Cardiac fibroblast (primary cell): ENCODE data around the gene RAB38.

Source experiments
- DNase-seq, 2 donors: peaks; one replicate each; pipeline versions ENCODE4 v3.0.0 to v3.0.0-alpha.2; 2010; ENCODE audit warnings: low read depth in 2 of 2
- H3K4me3 ChIP-seq, 2 donors: replicated peaks in 1 of 2; 1 replicate in 1 of 2; 2 replicates in 1 of 2; pipeline ENCODE4 v1.5.1; 2011; ENCODE audit warnings: low read depth in 2 of 2, low read length in 2 of 2, mild to moderate bottlenecking in 2 of 2, moderate library complexity in 1 of 2
- TF ChIP-seq, protein P1 (sequence below): IDR thresholded peaks from one replicate; pipeline ENCODE4 v1.5.1; 2011; ENCODE audit warnings: low read depth, mild to moderate bottlenecking, low read length, inconsistent platforms

Gene RAB38

DNA sequence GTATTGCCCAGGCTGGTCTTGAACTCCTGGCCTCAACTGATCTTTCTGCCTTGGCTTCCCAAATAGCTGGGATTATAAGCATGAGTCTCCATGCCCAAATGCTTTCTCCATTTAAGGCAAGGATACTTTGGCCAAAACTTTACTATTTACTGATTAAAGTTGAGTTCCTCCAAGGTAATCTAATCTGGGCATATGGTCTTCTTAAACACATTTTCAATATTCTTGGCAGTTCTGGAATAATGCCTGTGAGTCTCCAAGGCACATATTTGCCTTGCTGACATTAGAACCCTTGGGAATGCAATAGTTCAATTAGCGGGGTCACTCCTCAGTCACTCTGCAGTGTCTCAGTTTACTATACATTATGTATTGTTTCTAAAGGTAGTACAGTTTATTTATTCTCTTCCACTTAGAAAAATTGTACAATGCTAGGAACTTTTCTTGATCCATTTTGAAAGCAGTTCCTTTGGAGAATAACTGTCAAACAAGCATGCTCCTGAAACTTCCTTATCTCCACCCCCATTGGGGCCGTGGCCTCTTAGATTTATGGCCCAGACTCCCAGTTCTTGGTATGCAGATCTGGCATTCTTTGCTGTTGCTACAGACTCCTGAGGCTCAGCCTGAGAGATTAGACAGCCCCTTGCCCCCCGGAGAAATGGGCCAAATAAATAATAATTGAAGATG, 13.1 kb upstream of the RAB38 start:
- TF ChIP-seq, protein P1, sequence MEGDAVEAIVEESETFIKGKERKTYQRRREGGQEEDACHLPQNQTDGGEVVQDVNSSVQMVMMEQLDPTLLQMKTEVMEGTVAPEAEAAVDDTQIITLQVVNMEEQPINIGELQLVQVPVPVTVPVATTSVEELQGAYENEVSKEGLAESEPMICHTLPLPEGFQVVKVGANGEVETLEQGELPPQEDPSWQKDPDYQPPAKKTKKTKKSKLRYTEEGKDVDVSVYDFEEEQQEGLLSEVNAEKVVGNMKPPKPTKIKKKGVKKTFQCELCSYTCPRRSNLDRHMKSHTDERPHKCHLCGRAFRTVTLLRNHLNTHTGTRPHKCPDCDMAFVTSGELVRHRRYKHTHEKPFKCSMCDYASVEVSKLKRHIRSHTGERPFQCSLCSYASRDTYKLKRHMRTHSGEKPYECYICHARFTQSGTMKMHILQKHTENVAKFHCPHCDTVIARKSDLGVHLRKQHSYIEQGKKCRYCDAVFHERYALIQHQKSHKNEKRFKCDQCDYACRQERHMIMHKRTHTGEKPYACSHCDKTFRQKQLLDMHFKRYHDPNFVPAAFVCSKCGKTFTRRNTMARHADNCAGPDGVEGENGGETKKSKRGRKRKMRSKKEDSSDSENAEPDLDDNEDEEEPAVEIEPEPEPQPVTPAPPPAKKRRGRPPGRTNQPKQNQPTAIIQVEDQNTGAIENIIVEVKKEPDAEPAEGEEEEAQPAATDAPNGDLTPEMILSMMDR, result no peak
- DNase-seq, result peak in 1 of 2 donors; percentile 61
- no peak overlapping the region for H3K4me3 ChIP-seq

DNA sequence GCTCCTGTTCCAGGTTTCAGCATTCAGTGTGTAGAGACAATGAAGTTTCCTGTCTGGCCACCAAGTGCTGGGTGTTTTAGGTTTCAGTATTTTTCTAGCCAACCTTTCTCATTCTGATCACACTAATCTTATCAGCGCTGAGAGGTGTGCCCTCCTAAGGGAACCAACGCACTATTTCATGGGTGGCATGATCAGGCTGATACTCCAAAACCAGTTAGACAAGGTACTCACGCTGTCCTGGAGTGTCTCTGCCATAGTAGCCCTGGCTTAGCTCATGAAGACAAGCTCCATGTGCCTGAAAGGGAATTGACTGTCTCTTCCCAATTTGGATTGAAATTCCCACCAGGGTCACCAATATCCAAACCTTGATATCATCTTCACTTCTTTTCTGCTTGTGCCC, 8.0 kb upstream of the RAB38 start:
- DNase-seq, result no peak
- H3K4me3 ChIP-seq, result no peak overlapping the region
- TF ChIP-seq, protein P1, result no peak

DNA sequence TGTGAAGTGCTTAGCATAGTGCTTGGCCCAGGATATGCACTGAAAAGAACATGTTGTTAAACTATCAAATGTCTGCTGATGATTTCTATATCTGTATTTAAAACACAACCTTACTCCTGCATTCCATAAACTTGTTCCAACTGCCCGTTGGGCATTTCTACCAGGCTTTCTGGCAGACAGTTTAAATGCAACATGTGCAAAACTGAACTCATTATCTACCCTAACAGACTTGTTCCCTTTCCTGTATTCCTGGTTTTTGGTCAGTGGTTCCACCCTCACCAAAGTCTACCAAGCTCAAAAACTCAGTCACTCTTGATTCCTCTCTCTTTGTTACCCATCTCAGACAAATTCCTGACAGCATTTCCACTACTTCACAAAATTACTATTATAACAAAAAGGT, 6.5 kb upstream of the RAB38 start:
- TF ChIP-seq, protein P1, result no peak
- no peak for DNase-seq
- no peak overlapping the region for H3K4me3 ChIP-seq

DNA sequence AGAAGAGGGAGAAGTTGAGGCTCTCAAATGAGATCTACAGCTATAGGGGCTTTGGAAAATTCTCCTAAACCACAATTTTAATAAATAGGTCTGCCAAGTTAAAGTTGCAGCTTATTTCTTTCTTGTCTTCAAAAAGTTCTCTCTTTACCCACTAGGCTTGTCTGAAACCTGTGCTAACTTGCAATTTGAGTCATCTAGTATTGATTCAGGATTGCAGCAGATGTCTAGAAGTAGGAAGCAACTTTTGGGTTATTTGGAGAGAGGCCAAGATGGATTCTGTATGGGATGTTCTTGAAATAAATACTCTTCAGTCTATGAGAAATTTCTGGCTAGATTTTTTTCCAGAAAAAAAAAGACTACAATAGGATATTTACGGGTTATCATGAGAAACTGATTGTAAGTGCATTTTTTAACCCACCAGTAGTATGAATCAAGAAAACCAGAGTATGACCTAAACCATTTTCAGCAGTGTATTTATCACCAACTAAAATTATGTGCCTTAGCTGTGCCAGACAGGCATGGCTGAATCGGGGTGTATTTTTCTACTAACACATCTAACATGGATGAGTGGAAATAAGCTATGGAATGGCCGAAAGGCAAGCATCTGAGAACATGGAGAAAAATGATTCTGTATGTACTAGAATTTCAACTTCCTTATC, 4.9 kb upstream of the RAB38 start:
- DNase-seq, result peak; percentile 39 to 68
- TF ChIP-seq, protein P1, result peak; percentile 28
- no peak overlapping the region for H3K4me3 ChIP-seq

DNA sequence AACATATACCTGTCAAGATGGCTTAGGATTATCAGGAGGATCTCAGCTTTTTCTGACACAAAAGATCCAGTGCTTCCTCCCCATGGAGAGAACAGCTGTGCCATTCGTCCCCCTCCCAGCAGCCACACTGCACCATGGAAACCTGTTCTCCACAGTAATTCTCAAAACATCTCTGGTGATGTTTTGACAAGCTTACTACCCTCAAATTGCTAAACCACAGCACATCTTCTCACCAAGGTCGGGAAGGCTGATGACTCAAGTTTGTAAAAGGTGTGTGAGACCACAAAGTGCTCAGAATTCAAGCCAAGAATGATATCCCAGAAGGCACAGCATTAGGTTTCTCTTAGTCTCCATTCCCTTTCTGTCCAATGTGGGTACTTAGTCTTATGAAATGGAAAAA, 3.9 kb upstream of the RAB38 start:
- TF ChIP-seq, protein P1, result no peak
- H3K4me3 ChIP-seq, result no peak overlapping the region
- peak in 1 of 2 donors; percentile 71 for DNase-seq

DNA sequence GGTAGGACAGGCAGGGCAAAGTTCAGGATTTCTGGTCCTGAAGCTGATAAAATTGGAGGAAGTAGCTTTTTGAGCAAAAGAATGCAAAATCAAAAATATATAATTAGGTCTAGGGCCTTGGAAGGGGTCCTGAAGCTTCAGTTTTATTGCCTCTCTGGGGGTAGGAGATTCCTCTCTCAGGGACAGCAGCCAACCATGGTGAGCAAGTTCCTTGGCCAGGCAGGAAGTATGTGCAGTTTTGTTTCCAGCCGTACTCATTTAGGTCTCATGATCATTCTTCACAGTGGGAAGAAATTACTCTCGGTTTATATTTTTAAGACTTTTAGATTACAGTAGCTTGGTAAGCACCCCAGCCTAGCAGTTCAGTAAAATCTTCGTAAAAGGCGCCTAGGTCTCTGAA, 2.9 kb upstream of the RAB38 start:
- TF ChIP-seq, protein P1, result no peak
- DNase-seq, result peak; percentile 46
- no peak overlapping the region for H3K4me3 ChIP-seq
